ENCODE data around the gene CARS1.

CARS1 gene

DNA sequence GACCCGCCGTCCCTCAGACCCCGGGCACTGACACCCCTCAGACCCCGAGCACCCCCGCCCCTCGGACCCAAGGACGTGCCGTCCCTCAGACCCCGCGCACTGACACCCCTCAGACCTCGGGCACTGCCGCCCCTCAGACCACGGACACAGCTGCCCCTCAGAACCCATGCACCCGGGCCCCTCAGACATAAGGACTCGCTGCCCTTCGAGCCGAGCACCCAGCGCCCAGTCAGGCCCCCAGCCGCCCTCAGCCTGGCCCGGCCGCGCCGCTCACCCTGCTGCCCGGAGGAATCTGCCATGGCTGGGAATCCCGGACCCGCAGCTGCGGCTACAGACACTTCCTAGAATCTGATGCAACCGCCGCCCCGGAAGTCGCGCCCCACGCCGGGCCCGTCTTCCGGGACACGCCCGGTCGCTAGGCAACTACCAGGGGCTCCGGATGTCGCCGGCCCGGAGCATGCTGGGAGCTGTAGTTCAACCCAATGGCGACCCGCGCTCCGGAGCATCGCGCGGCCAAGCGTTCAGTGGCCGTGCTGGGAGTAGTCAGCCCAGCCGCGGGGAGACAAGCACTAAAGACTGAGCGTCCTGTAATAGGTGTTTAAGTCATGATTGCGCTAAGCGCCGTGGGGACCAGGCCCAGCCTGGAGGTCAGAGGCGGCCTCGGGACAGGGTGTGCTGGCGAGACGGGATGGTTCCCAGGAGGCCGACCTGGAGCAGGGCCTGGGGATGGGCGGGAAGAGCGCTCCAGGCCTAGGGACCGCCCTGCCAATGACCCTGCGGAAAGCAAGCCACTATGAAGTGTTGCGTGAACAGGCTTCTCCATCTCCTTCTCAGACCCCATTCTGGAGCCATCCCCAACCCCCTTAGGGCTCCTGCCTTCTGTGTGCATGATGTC lies at the start of gene CARS1:
CARS1 (minus strand) TSS at position 355 of the 895 bp plus-strand sequence; CDS start at position 299, 56 bp downstream.
- peak; percentile 96 for DNase-seq (ENCODE audit: low spot score)

DNA sequence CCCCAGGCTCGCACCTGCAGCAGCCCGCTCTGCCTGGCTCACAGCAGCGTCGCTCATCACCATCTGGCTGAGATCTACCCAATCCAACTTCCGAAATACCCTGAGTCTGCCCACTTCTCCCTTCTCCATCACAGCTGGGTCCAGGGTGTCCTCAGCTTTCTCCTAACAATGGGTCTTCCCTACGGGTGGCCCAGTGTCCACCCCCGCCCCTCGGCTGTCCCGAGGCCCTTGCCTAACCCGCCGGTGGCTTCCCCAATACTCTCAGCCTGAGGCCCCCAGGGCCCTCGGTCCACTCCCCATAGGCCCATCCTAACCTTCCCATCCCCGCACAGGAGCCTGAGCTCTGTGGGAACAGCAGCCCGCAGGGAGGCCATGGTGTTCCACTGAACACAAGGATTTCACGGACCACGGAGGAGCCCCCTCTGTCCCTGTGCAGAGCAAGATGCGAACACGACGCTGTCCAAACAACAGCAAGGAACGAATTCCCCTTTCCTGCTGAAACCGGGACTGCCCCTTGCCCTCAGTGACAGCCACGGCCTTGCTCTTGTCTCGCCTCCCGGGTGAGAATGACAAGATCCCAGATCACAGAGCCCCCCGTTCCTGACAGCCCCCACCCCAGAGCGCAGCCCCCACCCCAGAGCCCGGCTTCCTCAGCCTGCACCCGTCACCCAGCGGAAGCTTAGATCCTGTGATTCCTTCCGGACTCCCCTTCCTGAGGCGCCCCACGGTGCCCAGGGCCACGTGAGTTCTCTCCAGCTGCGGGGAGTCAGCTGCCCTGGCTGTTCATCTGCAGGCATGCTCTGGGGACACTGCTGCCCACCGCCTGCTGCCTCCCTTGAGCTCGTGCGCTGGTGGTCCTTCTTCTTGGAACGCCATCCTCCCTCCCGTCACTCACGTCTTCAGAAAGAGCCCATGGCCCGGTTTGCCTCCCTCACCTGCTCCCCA lies 48.8 kb upstream of the CARS1 start:
- no peak for DNase-seq (ENCODE audit: low spot score)

DNA sequence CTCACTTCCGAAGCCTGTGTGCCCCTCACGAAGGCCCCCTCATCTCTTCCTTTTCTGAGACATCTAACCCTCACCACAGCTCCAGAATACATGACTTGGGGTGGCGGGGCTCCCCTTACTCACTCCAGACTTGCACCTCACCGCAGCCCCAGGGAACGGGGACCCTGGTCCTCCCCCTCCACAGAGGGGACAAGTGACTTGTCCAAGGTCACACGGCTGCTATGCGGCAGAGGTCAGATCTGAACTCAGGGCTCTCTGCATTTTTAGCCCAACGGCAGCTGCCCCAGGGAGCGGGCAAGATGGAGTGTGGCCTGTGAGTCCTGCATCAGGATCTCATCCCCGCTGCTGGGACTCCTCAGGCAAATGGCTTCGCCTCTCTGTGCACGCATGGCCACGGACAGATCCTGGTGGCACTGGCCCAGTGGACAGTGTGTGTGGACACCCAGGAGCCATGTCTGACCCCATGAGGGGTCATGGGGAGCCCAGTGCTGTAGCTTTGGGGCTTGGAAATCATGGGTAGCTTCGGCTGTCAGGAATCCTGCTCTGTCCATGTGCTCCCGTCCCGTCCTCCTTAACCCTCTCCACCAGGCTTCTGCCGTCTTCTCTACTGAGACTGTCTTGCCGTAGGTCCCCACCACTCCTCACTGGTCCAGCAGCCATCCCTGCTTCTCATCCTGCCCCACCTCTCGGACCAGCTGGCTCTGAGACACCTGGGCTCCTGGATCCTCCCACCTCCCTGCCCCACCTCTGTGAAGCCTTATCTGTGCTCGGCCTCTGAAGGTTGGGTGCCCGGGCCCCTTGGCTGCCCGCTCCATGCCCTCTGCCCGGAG lies 48.0 kb upstream of the CARS1 start:
- no peak for DNase-seq (ENCODE audit: low spot score)

DNA sequence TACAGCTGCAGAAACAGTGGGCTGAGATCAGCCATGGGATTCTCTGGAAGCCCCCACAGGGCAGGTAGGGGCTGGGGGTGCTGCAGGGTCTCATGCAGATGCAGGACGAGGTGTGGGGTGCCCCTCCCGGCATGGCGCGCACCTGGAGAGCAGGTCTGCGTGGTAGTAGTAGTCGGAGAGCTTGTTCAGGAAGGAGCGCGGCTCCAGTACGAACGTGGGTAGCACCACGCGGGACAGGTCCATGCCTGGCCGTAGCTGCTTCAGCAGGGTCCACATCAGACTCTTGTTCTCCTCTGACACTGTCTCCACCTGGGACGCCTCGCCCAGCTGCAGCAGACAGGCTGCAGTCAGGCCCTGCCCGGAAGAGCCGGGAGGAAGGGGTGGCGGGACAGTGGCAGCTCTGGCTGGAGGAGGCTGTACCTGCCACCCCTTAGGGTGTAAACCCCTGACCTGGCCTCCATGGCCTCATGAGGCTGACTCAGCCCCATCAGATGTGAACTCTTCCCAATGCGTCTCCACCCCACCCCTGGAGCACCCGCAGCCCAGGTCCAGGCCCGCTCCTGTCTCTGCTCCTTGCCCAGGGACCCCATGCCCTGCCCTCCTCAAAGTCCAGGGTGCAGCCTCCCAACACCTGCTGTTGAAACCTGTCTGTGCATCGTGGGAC lies 47.0 kb upstream of the CARS1 start:
- DNase-seq (ENCODE audit: low spot score) = no peak

DNA sequence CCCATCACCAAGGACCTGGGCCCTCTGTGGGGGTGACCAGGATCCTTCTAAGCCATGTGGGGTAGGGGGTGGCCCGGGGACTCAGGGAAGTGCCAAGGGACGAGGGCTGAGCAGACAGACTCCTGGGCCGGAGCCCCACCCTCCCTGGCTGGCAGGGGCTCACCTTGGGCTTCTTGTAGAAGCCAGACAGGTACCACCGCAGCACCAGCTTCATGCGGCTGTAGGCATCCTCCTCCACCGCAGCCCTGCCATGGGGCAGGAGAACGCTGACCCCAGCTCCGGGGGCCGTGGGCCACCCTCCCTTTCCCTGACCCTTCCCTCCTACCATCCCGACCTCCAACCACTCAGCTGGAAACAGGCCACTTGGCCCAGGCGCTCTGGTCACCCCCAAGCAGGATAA lies 45.9 kb upstream of the CARS1 start:
- DNase-seq (ENCODE audit: low spot score) = no peak

DNA sequence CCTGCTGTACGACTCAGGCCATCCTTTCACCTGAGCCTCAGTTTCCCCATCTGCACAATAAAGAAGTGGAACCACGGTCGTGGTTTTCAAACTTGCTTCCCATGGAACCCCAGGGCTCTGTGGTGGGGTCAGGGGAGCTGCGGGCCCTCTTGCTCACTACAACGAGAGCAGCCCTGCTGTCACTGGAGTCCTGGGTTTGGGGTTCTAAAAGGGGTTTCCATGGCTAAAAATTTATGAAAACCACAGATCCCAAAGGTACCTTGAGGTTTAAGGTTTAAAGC lies 45.4 kb upstream of the CARS1 start:
- no peak for DNase-seq (ENCODE audit: low spot score)

DNA sequence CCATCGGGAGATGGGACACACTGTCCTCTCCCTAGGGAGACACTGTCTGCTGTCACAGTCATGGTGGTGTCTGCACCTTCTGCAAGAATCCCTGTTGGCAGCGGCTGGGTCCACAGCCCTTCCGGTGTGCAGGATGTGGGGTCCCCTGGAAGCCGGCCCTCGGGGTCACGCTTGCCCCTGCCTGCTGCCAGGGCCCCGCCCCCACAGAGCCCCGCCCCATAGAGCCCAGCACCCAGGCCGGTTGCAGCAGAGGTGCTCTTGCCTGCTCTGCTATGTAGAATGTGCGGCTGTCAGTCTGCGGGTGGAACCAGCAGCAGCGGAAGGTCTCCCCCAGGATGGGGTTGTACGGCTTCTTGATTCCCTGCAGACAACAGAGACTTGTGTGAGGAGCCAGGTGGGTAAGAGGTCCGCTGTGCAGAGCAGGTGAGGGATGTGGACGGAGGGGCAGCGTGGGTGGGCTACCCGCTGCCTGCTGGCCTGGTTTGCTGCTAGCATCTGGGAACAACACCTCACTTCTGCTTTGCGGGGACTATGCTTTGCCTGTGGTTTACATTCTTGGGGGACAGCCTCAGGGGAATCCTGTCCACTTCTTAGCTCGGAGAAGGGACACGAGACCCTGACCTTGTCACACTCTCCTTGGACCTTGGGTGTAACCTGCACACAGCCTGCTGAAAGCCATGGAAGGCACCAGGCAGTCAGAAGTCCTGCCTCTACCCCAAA lies 44.9 kb upstream of the CARS1 start:
- no peak for DNase-seq (ENCODE audit: low spot score)

DNA sequence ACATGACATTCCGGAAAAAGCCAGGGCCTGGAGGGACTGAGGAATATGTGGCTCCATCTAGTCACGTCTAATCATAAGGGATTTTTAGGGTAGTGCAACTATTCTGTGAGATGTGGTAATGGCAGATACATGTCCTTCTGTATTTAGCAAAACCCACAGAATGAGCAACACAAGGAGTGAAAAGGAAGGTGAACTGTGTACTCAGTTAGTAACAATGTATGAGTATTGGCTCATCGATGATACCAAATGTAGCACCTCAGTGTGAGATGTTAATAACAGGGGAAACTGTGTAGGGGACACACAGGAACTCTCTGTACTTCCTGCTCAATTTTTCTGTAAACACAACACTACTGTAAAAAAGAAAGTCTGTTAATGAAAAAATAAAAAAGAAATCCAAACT lies 42.0 kb upstream of the CARS1 start:
- no peak for DNase-seq (ENCODE audit: low spot score)

DNA sequence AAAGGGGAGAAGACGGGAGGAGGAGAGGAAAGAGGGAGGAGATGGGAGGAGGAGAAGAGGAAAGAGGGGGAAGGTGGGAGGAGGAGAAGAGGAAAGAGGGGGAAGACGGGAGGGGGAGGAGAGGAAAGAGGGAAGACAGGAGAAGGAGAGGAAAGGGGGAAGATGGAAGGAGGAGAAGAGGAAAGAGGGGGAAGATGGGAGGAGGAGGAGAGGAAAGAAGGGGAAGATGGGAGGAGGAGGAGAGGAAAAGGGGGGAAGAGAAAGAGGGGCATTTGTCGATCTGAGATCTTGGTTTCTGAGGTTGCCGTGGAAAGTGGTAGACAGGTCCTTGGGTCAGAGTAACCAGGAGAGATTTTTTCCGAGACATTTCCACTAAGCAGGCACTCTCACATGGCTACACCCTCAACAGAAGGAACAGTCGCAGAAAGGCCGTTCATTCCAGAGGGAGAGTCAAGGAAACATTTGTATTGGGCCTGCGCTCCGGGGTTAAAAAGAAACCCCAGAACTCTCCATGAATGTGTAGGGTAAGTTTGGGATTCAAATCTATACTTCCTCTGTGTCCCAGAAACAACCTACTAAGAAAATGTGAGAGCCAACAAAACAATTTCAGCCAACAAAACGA lies 39.8 kb upstream of the CARS1 start:
- DNase-seq (ENCODE audit: low spot score) = no peak

DNA sequence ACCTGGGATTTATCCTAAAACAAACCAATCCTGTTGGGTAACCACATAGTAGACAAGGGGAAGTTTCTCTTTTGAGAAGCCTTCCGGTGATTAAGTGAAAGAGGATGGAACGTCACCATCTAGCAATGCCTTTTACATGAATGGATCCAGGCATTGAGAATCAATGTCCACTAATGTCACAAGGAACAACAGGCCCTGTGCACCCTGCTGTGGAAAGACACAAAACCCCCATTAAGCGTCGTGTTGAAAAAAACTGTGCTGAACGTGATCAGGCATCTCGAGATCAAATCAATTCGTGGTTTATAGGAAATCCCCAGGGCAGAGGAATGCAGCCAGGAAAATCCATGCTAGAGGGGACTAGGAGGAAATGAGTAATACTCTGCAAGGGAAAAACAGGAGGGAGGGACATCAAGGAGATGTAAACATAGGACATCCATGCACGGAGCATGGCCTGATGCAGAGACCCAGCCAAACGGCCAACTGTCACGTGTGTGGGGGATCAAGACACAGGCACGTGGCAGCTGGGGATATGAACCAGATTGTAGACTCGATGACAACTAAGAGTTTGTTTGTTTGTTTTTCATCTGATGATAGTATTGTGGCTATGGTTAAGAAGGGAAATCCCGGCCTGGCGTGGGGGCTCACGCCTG lies 38.6 kb upstream of the CARS1 start:
- DNase-seq (ENCODE audit: low spot score) = no peak

DNA sequence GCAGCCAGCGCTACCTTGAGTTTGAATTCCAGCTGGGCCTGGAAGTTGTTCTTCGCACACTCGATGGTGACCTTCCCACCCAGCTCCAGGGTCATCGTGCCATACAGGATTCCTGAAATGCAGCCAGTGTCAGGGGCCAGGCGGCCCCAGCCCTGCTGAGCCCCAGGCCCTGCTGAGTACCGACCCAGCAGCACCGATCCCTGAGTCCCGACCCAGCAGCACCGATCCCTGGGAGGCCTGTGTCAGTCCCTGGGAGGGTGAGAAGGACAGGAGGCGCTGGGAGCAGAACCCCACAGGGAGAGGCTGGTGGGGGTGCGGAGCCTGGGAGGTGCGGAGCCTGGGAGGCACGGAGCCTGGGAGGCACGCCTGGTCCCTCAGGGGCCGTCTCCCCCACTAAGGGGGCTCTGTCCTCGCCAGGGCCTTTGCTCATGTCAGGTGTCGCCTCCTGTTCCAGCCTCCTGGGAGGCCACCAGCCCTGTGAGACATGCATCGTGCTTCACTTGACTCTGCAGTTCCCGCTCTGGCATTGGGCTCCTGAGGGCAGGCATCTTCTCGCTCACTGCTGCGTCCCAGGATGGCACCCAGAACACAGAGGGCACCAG lies 37.1 kb upstream of the CARS1 start:
- no peak for DNase-seq (ENCODE audit: low spot score)

DNA sequence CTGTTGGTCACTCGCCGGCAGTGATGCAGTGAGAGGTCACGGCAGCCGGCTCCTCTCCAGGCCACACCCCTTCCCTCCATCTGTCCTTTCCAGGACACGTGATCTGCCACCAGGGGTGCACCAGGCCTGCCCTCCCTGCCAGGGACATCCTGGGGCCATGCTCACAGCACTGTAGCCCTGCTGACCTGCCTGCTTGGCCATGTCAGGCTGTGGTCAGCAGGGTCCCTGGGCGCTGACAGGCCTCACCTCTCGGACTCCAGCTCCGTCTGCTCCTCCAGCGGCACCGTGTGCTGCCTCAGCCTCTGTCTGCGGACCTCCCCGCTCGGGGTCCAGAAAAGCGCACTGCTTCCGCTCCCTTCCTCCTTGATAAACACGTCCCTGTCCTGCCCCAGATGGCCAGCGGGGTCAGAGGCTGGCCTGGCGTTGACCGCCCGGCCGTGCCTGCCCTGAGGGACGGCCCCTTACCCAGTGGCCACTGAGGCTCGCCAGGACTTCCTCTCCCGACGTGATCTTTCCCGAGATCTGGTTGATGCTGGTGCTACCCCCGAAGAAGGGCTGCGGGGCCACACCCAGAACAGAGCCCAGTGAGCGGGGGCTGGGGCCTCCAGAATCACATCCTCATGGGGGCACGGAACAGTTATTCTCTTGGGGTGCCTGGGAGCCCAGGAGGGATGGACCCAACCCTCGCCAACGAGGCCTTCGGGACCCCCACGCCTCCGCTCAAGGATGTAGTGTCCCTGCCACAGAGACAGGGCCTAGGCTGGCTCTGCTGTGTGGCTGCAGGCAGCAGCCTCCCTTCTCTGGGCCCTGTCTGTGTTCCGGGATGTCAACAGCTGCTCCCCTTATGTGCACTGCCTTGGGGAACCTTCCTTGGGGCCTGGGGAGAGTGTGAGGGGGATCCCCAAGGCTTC lies 36.3 kb upstream of the CARS1 start:
- no peak for DNase-seq (ENCODE audit: low spot score)

DNA sequence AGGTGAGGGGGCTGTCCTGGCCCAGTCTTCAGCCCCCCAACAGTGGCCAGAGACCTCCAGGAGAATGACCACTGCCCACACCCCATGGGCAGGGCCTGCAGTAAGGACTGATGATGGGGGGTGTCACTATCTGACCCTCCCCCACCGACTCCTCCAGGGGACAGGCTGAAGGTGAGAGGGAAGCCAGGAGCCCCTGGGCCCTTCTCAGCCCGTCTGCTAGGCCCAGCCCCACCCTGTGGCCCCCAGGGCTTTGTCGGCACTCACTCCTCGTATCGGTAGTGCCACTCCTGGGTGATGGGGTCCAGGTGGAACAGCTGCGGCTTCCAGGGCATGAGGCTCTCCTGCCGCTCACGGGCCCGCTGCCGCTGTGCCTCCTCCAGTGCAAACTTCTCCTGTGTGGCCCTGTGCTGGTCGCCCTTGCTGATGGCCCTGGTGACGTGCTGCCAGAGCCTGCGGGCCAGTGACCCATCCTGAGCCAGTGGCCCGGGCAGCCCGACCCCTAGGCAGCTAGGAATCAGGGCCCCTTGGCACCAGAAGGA lies 35.4 kb upstream of the CARS1 start:
- DNase-seq (ENCODE audit: low spot score) = no peak

DNA sequence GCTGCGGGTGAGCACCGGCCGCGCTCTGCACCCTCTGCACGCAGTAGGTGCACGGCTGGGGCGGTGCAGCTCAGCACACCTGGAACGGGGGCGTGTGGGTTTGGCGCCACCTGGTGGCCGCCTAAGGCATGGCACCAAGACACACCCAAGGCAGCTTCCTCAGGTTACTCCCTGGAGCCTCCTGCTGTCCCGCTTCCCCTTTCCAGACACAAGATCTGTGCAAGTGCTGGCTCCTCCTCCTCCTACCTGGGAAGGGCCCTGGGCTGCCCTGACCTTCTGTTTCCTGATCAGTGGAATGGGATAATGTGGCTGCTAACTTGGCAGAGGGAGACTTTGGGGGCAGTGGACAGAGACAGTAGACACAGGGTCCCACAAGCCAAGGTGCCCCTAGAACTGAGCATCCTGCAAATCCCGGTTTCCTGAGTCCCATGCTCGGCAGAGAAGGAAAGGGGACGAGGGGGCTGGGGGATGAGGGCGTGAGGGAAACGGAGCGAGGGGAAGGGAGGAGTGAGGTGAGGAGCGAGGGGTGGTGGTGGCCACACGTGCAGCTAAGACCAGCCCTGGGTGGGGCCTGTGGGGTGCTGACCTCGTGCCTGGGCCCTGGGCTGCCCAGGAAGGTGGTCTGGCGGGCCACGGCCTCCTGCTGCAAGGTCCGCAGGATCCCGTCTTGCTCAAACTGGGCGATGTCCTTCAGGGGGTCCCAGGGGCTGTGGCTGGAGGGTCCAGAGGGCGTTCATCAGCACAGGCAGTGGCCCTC lies 34.8 kb upstream of the CARS1 start:
- DNase-seq (ENCODE audit: low spot score) = peak; percentile 79

DNA sequence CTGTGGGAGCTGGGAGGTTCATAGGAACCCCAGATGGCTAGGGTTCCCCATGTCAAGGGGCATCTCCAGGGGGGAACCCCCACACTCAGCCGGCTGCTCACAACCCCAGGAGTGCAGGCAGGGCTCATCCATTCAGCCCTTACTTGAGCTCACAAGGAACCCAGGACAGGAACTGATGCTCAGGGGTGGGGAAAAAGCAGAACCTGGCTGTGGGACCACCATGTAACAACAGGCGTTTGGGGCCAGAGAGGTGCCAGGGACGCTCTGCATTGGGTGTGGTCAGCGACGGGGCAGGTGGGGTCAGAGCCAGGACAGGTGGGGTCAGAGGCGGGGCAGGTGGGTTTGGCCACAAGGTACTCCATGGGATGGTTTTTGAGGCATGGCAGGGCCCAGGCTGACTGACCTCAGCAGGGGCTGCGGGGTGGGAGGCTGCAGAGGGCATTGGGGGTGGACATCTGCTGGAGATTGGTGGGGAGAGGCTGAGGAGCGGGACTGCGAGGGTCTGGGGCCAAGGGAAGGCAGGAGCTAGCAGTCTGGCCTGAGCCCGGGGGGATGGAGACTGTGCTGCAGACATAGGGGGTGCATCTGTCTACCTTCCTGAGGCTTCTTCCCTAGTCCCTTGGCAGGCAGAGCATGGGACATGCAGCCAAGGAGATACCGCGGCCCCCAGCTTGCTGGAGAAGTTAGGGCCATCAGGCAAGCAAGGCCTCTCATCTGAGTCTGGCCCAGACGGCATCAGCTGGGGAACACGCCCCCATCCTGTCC lies 34.0 kb upstream of the CARS1 start:
- no peak for DNase-seq (ENCODE audit: low spot score)

DNA sequence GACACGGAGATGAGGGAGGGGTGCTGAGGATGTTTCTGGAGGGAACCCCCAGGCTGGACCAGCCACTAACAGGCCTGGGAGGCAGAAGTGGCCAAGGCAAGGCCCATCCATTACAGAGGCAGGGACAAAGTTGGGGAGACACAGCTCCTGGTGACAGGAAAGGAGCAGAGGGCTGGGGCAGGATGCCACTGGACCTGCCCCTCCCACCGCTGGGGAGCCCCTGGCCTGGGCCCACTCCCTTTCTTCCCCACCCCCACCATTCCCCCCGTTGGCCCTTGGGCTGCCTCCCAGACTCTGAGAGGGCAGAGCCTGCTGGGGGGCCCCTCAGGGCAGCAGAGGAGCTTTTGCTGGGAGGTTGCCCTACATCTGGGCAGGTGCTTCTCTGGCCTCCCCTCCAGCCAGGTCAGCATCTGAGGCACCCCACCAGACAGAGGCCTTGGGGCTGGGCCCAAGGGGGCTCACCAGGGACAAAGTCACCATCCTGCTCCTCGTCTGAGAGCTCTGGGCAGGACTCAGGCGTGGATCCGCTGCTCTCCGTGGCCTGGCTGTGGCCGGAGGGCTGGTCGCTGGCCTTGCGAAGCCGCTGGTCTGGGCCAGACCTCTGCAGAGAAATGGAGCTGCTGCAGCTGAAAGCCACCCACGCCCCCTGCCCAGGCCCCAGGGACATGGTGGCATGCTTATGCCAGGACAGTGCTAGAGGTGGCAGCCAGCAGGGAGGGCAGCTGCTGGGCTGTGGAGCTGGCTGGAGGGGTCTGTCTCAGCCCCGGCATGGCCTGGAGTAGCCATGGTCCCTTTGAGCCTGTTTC lies 33.1 kb upstream of the CARS1 start:
- no peak for DNase-seq (ENCODE audit: low spot score)

All from activated CD4-positive, alpha-beta T cell treated with anti-CD3 and anti-CD28 coated beads, Interleukin-2, Interleukin-4, amounts not matched to agents 100 ng/mL and 50 ng/mL, durations not matched to agents 16 hours and 8 hours (primary cell).